Ascending aorta (tissue), 2 donors: ENCODE data around the gene PERM1. TPM values are rescaled to one million over a fixed set of nuclear protein-coding genes. Genes with fewer than 3 reads are reported as not detected.

Experiments used
- DNase-seq, 2 donors: peaks; one replicate each; pipeline ENCODE4 v3.0.0-alpha.2; 2019; ENCODE audit warnings: low spot score in 2 of 2
- H3K27ac ChIP-seq, 2 donors: fragments of 200-600 bp; sonication (generic); one replicate each; pipeline ENCODE4 v1.5.1; 2016 to 2017; ENCODE audit warnings: mild to moderate bottlenecking in 1 of 2
- H3K27me3 ChIP-seq: fragments of 200-600 bp; sonication (generic); one replicate; pipeline ENCODE4 v1.5.1; 2017
- H3K36me3 ChIP-seq, 2 donors: fragments of 200-600 bp; sonication (generic); one replicate each; pipeline ENCODE4 v1.5.1; 2016
- H3K4me1 ChIP-seq, 2 donors: fragments of 200-600 bp; sonication (generic); one replicate each; pipeline ENCODE4 v1.5.1; 2016 to 2017; ENCODE audit warnings: mild to moderate bottlenecking in 1 of 2
- H3K4me3 ChIP-seq, 2 donors: fragments of 200-600 bp; sonication (generic); one replicate each; pipeline ENCODE4 v1.5.1; 2016 to 2017; ENCODE audit warnings: mild to moderate bottlenecking in 1 of 2
- H3K9me3 ChIP-seq, 2 donors: fragments of 200-600 bp; sonication (generic); one replicate each; pipeline ENCODE4 v1.5.1; 2016
- intact Hi-C: fragments of 100-400 bp; cut with DNase I; formaldehyde crosslinking; loops from one replicate; pipeline ENCODE4 v1.15.1; 2023
- total RNA-seq: library from RNA; depleted of rRNA; stranded (reverse); fragments of >200 nt; gene quantifications from one replicate; pipeline ENCODE4 v1.1.0, GENCODE V29; 2016
- TF ChIP-seq, protein P1 (sequence below), 3 experiments: fragments of 200-600 bp in 2 of 3; fragments of 450-650 bp in 1 of 3; sonication (generic) in 2 of 3; IDR thresholded peaks; one replicate each; pipeline ENCODE4 v1.5.1; 2016 to 2019; ENCODE audit warnings: antibody characterized with exemption in 3 of 3, mild to moderate bottlenecking in 1 of 3, moderate library complexity in 1 of 3

PERM1 gene
- total RNA-seq, 1 donor from 2014 or later = not detected

- H3K27me3 ChIP-seq = peaks cover 3% of the 10 kb centered on the region
- intact Hi-C loops = no loop called here
Observed at GRCh38 chr1:927748-928147, 54.1 kb downstream of the PERM1 start.

GRCh38 chr1:927234-927633, 54.7 kb downstream of the PERM1 start:
- intact Hi-C loops = no loop called here
- no peaks in the 10 kb centered on the region for H3K9me3 ChIP-seq
- TF ChIP-seq, protein P1, sequence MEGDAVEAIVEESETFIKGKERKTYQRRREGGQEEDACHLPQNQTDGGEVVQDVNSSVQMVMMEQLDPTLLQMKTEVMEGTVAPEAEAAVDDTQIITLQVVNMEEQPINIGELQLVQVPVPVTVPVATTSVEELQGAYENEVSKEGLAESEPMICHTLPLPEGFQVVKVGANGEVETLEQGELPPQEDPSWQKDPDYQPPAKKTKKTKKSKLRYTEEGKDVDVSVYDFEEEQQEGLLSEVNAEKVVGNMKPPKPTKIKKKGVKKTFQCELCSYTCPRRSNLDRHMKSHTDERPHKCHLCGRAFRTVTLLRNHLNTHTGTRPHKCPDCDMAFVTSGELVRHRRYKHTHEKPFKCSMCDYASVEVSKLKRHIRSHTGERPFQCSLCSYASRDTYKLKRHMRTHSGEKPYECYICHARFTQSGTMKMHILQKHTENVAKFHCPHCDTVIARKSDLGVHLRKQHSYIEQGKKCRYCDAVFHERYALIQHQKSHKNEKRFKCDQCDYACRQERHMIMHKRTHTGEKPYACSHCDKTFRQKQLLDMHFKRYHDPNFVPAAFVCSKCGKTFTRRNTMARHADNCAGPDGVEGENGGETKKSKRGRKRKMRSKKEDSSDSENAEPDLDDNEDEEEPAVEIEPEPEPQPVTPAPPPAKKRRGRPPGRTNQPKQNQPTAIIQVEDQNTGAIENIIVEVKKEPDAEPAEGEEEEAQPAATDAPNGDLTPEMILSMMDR (IDR thresholded peaks at IDR 0.05) = no peak
- H3K27me3 ChIP-seq = peaks cover 3% of the 10 kb centered on the region
- no peak overlapping the region for H3K4me3 ChIP-seq
- H3K4me1 ChIP-seq = peaks cover 10 to 12% of the 10 kb centered on the region in 2 donors
- H3K36me3 ChIP-seq = no peaks in the 10 kb centered on the region
- no peak for DNase-seq
- no peak overlapping the region for H3K27ac ChIP-seq

More at GRCh38 chr1:927748-928147, 54.1 kb downstream of the PERM1 start:
- no peak for DNase-seq
- Histone ChIP-seq H3K4me3 (no peak overlapping the region), H3K9me3 (no peaks in the 10 kb centered on the region), H3K4me1 (peaks cover 10 to 12% of the 10 kb centered on the region in 2 donors), H3K36me3 (no peaks in the 10 kb centered on the region), H3K27ac (no peak overlapping the region)
- TF ChIP-seq, protein P1 (IDR thresholded peaks at IDR 0.05) = no peak

DNA sequence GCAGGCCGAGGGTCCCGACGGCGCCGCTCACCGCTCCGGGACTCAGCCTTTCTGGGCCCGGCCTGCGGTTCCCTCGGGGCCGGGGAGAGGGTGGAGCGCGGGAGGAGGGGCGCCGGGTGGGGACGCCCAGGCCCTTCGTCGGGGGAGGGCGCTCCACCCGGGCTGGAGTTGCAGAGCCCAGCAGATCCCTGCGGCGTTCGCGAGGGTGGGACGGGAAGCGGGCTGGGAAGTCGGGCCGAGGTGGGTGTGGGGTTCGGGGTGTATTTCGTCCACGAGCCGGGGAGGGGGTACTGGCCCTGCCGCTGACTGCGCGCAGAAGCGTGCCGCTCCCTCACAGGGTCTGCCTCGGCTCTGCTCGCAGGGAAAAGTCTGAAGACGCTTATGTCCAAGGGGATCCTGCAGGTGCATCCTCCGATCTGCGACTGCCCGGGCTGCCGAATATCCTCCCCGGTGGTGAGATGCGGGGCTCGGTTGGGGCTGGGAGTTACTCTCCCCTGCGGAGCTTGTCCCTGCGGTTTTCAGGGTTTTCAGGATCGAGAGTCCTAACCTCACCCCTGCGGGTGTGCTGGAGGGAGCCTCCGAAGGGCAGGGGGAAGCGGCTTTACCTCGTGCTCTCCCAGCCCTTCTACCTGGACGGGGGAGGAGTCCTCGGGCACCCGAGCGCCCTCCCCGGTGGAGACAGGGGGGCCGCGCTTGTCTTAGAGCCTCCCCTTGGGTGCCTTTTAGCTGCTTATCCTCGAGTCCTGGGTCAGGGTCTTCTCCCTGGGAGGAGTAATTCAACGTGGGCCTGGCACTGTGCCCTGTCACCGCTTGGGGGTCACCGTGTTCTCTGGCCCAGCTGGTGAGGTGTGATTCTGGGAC, 56.1 kb downstream of the PERM1 start:
- H3K27me3 ChIP-seq = peaks cover 3% of the 10 kb centered on the region
- intact Hi-C loops = loop anchor here (1.0 kb wide), 1 partner anchor 15 kb away; no protein-coding TSS in a partner anchor
- DNase-seq = no peak
- H3K9me3 ChIP-seq = no peaks in the 10 kb centered on the region
- H3K4me3 ChIP-seq = peak overlapping the region; percentile 67 to 71
- H3K4me1 ChIP-seq = peaks cover 17 to 20% of the 10 kb centered on the region in 2 donors
- no peaks in the 10 kb centered on the region for H3K36me3 ChIP-seq
- H3K27ac ChIP-seq = peak overlapping the region in 1 of 2 donors; percentile 79
- TF ChIP-seq, protein P1 (IDR thresholded peaks at IDR 0.05) = no peak

Other genes starting within 250 kb of the PERM1 start
- gene SAMD11, start 58.2 kb downstream of the PERM1 start, total RNA-seq = 9.7 TPM
- gene NOC2L, start 22.8 kb downstream of the PERM1 start, total RNA-seq = 33.2 TPM
- gene KLHL17, start 21.5 kb downstream of the PERM1 start, total RNA-seq = 16.6 TPM
- not detected for gene PLEKHN1, start 15.6 kb downstream of the PERM1 start, total RNA-seq
- 285 TPM for gene HES4, start 18.0 kb upstream of the PERM1 start, total RNA-seq
- gene ISG15, start 31.4 kb upstream of the PERM1 start, total RNA-seq = 125 TPM
- 109 TPM for gene AGRN, start 38.0 kb upstream of the PERM1 start, total RNA-seq
- not detected for gene RNF223, start 92.2 kb upstream of the PERM1 start, total RNA-seq
- gene C1orf159, start 134.0 kb upstream of the PERM1 start, total RNA-seq = 23.7 TPM
- not detected for gene TTLL10, start 191.8 kb upstream of the PERM1 start, total RNA-seq
- not detected for gene TNFRSF18, start 224.5 kb upstream of the PERM1 start, total RNA-seq
- gene TNFRSF4, start 232.1 kb upstream of the PERM1 start, total RNA-seq = 4.8 TPM
- 223 TPM for gene SDF4, start 249.9 kb upstream of the PERM1 start, total RNA-seq